MM.1S (cell line): ENCODE measurements around the gene TBC1D10B.
"Not testable (repeated sequence)": the region's sequence is repeated elsewhere in the genome, so short reads cannot be mapped to it uniquely, and the experiment has no call there.

Source experiments
- DNase-seq: peaks from one replicate; pipeline ENCODE4 v3.0.0-alpha.2; 2015
- H2AFZ ChIP-seq: fragments of 300-600 bp; sonication (generic); 2 replicates; pipeline ENCODE4 v1.6.0; 2016; ENCODE audit warnings: antibody characterized with exemption, low read length
- H3F3A ChIP-seq: fragments of 300-600 bp; sonication (generic); 2 replicates; pipeline ENCODE4 v1.6.1; 2016; ENCODE audit warnings: mild to moderate bottlenecking, antibody characterized with exemption, low read length, moderate library complexity, mixed read lengths; ENCODE audit not compliant: insufficient read depth
- H3K27ac ChIP-seq: fragments of 300-600 bp; sonication (generic); 2 replicates; pipeline ENCODE4 v1.5.1; 2016; ENCODE audit warnings: mild to moderate bottlenecking, low read length
- H3K27me3 ChIP-seq: fragments of 300-600 bp; sonication (generic); replicated peaks from 2 replicates; pipeline ENCODE4 v1.6.0; 2016; ENCODE audit warnings: low read length; ENCODE audit not compliant: insufficient read depth
- H3K36me3 ChIP-seq: fragments of 300-600 bp; sonication (generic); replicated peaks from 2 replicates; pipeline ENCODE4 v1.6.1; 2016; ENCODE audit warnings: mild to moderate bottlenecking, low read length, mixed read lengths; ENCODE audit not compliant: insufficient read depth
- H3K4me1 ChIP-seq: fragments of 300-600 bp; sonication (generic); 2 replicates; pipeline ENCODE4 v1.6.1; 2016; ENCODE audit warnings: low read length, mixed read lengths
- H3K4me2 ChIP-seq: fragments of 300-600 bp; sonication (generic); 2 replicates; pipeline ENCODE4 v1.6.0; 2016; ENCODE audit warnings: low read depth, low read length
- H3K4me3 ChIP-seq: fragments of 300-600 bp; sonication (generic); 2 replicates; pipeline ENCODE4 v1.5.1; 2016; ENCODE audit warnings: low read length, mixed read lengths
- H3K79me2 ChIP-seq: fragments of 300-600 bp; sonication (generic); 2 replicates; pipeline ENCODE4 v1.6.1; 2016; ENCODE audit warnings: mixed run types, low read length, mixed read lengths
- H3K9ac ChIP-seq: fragments of 300-600 bp; sonication (generic); 2 replicates; pipeline ENCODE4 v1.6.1; 2016; ENCODE audit warnings: low read length, mixed read lengths
- H3K9me2 ChIP-seq: fragments of 300-600 bp; sonication (generic); replicated peaks from 2 replicates; pipeline ENCODE4 v1.6.1; 2016; ENCODE audit warnings: mild to moderate bottlenecking, low read length, mixed read lengths; ENCODE audit not compliant: insufficient read depth
- H3K9me3 ChIP-seq: fragments of 300-600 bp; sonication (generic); replicated peaks from 2 replicates; pipeline ENCODE4 v1.6.1; 2016; ENCODE audit warnings: mild to moderate bottlenecking, low read length, mixed read lengths; ENCODE audit not compliant: insufficient read depth
- H4K20me1 ChIP-seq: fragments of 300-600 bp; sonication (generic); 2 replicates; pipeline ENCODE4 v1.6.1; 2016; ENCODE audit warnings: mild to moderate bottlenecking, low read length, moderate library complexity, mixed read lengths; ENCODE audit not compliant: insufficient read depth

Gene TBC1D10B

DNA sequence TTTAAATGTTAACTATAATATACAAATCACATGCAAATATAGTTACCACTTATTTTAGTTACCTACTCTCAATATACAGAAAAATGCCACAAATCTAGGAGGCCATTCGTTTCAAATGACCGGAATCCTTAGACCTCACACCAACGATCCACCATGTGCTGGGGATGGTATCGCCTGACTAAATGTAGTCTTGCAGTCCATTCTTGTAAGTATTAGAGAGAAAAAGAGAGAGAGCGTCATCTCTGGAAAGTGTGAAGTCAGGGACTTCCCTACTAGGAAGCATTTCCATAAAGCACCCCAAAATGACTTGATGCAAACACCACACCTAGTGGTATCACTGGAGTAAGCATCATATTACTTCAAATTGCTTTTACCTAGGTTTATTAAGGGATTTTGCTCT is 61.0 kb downstream of the TBC1D10B start:
- peak overlapping the region; percentile 57; the same call in 1 of the 2 replicates for H3K4me2 ChIP-seq
- H3K9me2 ChIP-seq, H3K4me1 ChIP-seq, H3K36me3 ChIP-seq, H3K9ac ChIP-seq, H3K9me3 ChIP-seq, DNase-seq, H3F3A ChIP-seq, H3K27me3 ChIP-seq, H3K79me2 ChIP-seq, H2AFZ ChIP-seq, H4K20me1 ChIP-seq: not testable (repeated sequence)
- H3K4me3 ChIP-seq, result peak overlapping the region; percentile 37; the same call in 1 of the 2 replicates
- H3K27ac ChIP-seq, result peak overlapping the region; percentile 75; the same call in 1 of the 2 replicates
